OCI-LY7 (cell line): ENCODE results near the gene WDR5. TPM values are rescaled to one million over a fixed set of nuclear protein-coding genes. Genes with fewer than 3 reads are reported as not detected.

Source experiments
- BruUV-seq: library from RNA; stranded (reverse); fragments of 400-500 nt; replicated peaks from 2 replicates; lab custom pipeline; 2021; lab: Mats Ljungman, UMichigan
- CTCF ChIA-PET: fragments of 300-600 bp; sonication (Branson Sonifier 250); formaldehyde crosslinking; loops from one replicate; lab custom pipeline; 2022; ENCODE audit warnings: antibody characterized with exemption; ENCODE audit not compliant: unreplicated experiment; lab: Charles Lee
- POLR2A ChIA-PET: fragments of 300-600 bp; sonication (Branson Sonifier 250); formaldehyde crosslinking; loops from one replicate; lab custom pipeline; 2022; ENCODE audit warnings: antibody characterized with exemption; lab: Charles Lee
- DNase-seq: peaks from one replicate; pipeline ENCODE4 v3.0.0-alpha.2; 2015; ENCODE audit warnings: low spot score
- H2AFZ ChIP-seq: fragments of 200-600 bp; sonication (generic), shearing (Covaris generic); 2 replicates; pipeline ENCODE4 v1.6.1; 2014; ENCODE audit warnings: mild to moderate bottlenecking, antibody characterized with exemption, low read length, moderate library complexity
- H3K27ac ChIP-seq: fragments of 200-600 bp; sonication (generic); 2 replicates; pipeline ENCODE4 v1.5.1; 2014; ENCODE audit warnings: mixed run types, low read depth, mild to moderate bottlenecking, moderate library complexity, low read length, inconsistent platforms; ENCODE audit not compliant: poor library complexity, severe bottlenecking
- H3K36me3 ChIP-seq: fragments of 200-600 bp; sonication (generic); 2 replicates; pipeline ENCODE4 v1.6.1; 2014; ENCODE audit warnings: mild to moderate bottlenecking, antibody characterized with exemption, low read length, moderate library complexity, mixed read lengths; ENCODE audit not compliant: insufficient read depth
- H3K4me1 ChIP-seq: fragments of 200-600 bp; sonication (generic); 2 replicates; pipeline ENCODE4 v1.5.1; 2014; ENCODE audit warnings: mild to moderate bottlenecking, low read length; ENCODE audit not compliant: insufficient read depth, poor library complexity, severe bottlenecking
- H3K4me2 ChIP-seq: fragments of 200-600 bp; sonication (generic); 2 replicates; pipeline ENCODE4 v1.6.1; 2014; ENCODE audit warnings: mild to moderate bottlenecking, low read length
- H3K4me3 ChIP-seq: fragments of 200-600 bp; sonication (generic); 2 replicates; pipeline ENCODE4 v1.5.1; 2014; ENCODE audit warnings: mild to moderate bottlenecking, low read depth, low read length; ENCODE audit not compliant: poor library complexity, severe bottlenecking
- H3K79me2 ChIP-seq: fragments of 200-600 bp; sonication (generic); 2 replicates; pipeline ENCODE4 v1.6.1; 2016; ENCODE audit warnings: low read depth, mild to moderate bottlenecking, low read length, moderate library complexity, mixed read lengths; ENCODE audit not compliant: insufficient read depth
- H3K9me2 ChIP-seq: fragments of 200-600 bp; sonication (generic); 2 replicates; pipeline ENCODE4 v1.6.1; 2016; ENCODE audit warnings: mild to moderate bottlenecking, low read length, mixed read lengths; ENCODE audit not compliant: insufficient read depth
- H3K9me3 ChIP-seq: fragments of 200-600 bp; sonication (generic); 2 replicates; pipeline ENCODE4 v1.6.1; 2014; ENCODE audit warnings: mild to moderate bottlenecking, mixed run types, low read length, mixed read lengths
- H4K20me1 ChIP-seq: fragments of 200-600 bp; sonication (generic); 2 replicates; pipeline ENCODE4 v1.6.1; 2014; ENCODE audit warnings: mild to moderate bottlenecking, antibody characterized with exemption, low read length, moderate library complexity, mixed read lengths; ENCODE audit not compliant: insufficient read depth
- CTCF ChIP-seq: fragments of 200-600 bp; sonication (generic); conservative IDR thresholded peaks from 2 replicates; pipeline ENCODE4 v1.5.1; 2014; ENCODE audit warnings: mild to moderate bottlenecking, antibody characterized with exemption, low read length, moderate library complexity, mixed read lengths
- EZH2phosphoT487 ChIP-seq: fragments of 200-600 bp; sonication (generic); IDR thresholded peaks from 2 replicates; pipeline ENCODE4 v1.6.1; 2018; ENCODE audit warnings: low read depth, borderline replicate concordance, mild to moderate bottlenecking, mixed run types, antibody characterized with exemption, low read length, moderate library complexity, mixed read lengths
- intact Hi-C: fragments of 100-400 bp; cut with micrococcal nuclease; formaldehyde crosslinking; loops from one replicate; pipeline ENCODE4 v1.10.0; 2022; ENCODE audit not compliant: unreplicated experiment
- total RNA-seq, 2 experiments: library from RNA; depleted of rRNA in 1 of 2; stranded (reverse); fragments of >200 nt in 1 of 2; shearing (Covaris generic) in 1 of 2; gene quantifications; 2 replicates each; pipeline ENCODE4 v1.2.3, GENCODE V29; 2014 to 2022

Gene WDR5
- total RNA-seq, 2 experiments from 2014 or later = 32.5 to 44.6 TPM

GRCh38 chr9:134179918-134180785 is 44.3 kb downstream of the WDR5 start:
- TF ChIP-seq EZH2phosphoT487 = no peak
- TF ChIP-seq CTCF = no peak
- Histone ChIP-seq H2AFZ (no peak overlapping the region), H4K20me1 (no peaks in the 10 kb centered on the region), H3K4me2 (no peak overlapping the region), H3K4me3 (no peak overlapping the region), H3K9me2 (no peaks in the 10 kb centered on the region), H3K9me3 (no peaks in the 10 kb centered on the region), H3K27ac (no peak overlapping the region), H3K36me3 (no peaks in the 10 kb centered on the region), H3K4me1 (peaks cover 5% of the 10 kb centered on the region), H3K79me2 (no peaks in the 10 kb centered on the region)
- no peak for DNase-seq
- no TSS peak for BruUV-seq
- intact Hi-C loops = no loop called here
- CTCF ChIA-PET = no interaction called here
- POLR2A ChIA-PET = no interaction called here

- no peak overlapping the region for H3K27ac ChIP-seq
- H4K20me1 ChIP-seq = no peaks in the 10 kb centered on the region
- CTCF ChIA-PET = no interaction called here
- H3K4me2 ChIP-seq = no peak overlapping the region
- POLR2A ChIA-PET = no interaction called here
- intact Hi-C loops = no loop called here
- H3K36me3 ChIP-seq = no peaks in the 10 kb centered on the region
- TF ChIP-seq CTCF (no peak), EZH2phosphoT487 (no peak)
- H2AFZ ChIP-seq = no peak overlapping the region
- no peak for DNase-seq
- H3K9me2 ChIP-seq = no peaks in the 10 kb centered on the region
- no peaks in the 10 kb centered on the region for H3K4me1 ChIP-seq
- H3K9me3 ChIP-seq = no peaks in the 10 kb centered on the region
- H3K4me3 ChIP-seq = no peak overlapping the region
- no TSS peak for BruUV-seq
- no peaks in the 10 kb centered on the region for H3K79me2 ChIP-seq
Observed at GRCh38 chr9:134180786-134181647, 45.1 kb downstream of the WDR5 start.
